Measurements from ENCODE around the gene S1PR3. TPM values are rescaled to one million over a fixed set of nuclear protein-coding genes. Genes with fewer than 3 reads are reported as not detected.

The S1PR3 gene
- total RNA-seq, 2 experiments from 2014 or later, result 0.47 TPM; not detected in 1

- CTCF ChIA-PET (ENCODE audit: unreplicated experiment), result no interaction called here
- POLR2A ChIA-PET, result interaction anchor here (0.6 kb wide), 1 partner anchor 313 kb away, joined by 3 read pairs; no protein-coding TSS in a partner anchor
- Histone ChIP-seq H3K9me3 (ENCODE audit: low read length) (no peaks in the 10 kb centered on the region), H3K4me3 (ENCODE audit: low read depth, low read length, poor library complexity, severe bottlenecking) (no peak overlapping the region), H3K4me1 (ENCODE audit: insufficient read depth, low read length, poor library complexity, severe bottlenecking) (no peaks in the 10 kb centered on the region), H3K79me2 (ENCODE audit: insufficient read depth, low read depth, low read length) (no peaks in the 10 kb centered on the region), H3K9me2 (ENCODE audit: insufficient read depth, low read length) (no peaks in the 10 kb centered on the region), H3K27ac (ENCODE audit: low read depth, low read length, poor library complexity, severe bottlenecking) (no peak overlapping the region), H2AFZ (ENCODE audit: low read length) (no peak overlapping the region), H3K4me2 (ENCODE audit: low read length) (no peak overlapping the region), H4K20me1 (ENCODE audit: insufficient read depth, low read length) (no peaks in the 10 kb centered on the region), H3K36me3 (ENCODE audit: insufficient read depth, low read length) (no peaks in the 10 kb centered on the region)
- no TSS peak for BruUV-seq (replicated peaks)
- intact Hi-C loops (cut with micrococcal nuclease; ENCODE audit: unreplicated experiment), result no loop called here
- TF ChIP-seq CTCF (conservative IDR thresholded peaks at IDR 0.05; ENCODE audit: low read length) (no peak), EZH2phosphoT487 (IDR thresholded peaks at IDR 0.05; ENCODE audit: borderline replicate concordance, low read depth, low read length) (no peak)
- DNase-seq (ENCODE audit: low spot score), result no peak
These were observed 57.3 kb downstream of the S1PR3 start for GRCh38 chr9:89048616-89049015.

DNA sequence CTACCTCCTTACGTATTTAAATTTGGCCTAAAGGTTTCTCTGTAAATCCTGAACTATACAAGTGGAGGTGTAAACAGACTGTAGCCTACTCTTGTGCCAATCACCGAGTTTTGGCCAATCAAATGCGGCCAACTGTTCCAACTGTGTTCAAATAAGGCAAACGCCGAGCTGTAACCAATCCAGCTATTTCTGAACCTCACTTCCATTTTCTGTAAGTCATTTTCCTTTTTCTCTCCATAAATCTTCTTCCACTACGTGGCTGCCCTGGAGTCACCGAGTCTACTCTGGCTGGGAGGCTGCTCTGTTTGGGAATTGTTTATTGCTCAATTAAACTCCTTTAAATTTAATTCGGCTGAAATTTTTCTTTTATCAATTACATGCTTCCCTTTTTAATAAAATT lies 58.4 kb downstream of the S1PR3 start:
- DNase-seq (ENCODE audit: low spot score), result no peak
- Histone ChIP-seq H3K9me3 (ENCODE audit: low read length) (no peaks in the 10 kb centered on the region), H3K4me1 (ENCODE audit: insufficient read depth, low read length, poor library complexity, severe bottlenecking) (no peaks in the 10 kb centered on the region), H3K4me3 (ENCODE audit: low read depth, low read length, poor library complexity, severe bottlenecking) (no peak overlapping the region), H3K9me2 (ENCODE audit: insufficient read depth, low read length) (no peaks in the 10 kb centered on the region), H3K36me3 (ENCODE audit: insufficient read depth, low read length) (no peaks in the 10 kb centered on the region), H2AFZ (ENCODE audit: low read length) (no peak overlapping the region), H3K4me2 (ENCODE audit: low read length) (no peak overlapping the region), H4K20me1 (ENCODE audit: insufficient read depth, low read length) (no peaks in the 10 kb centered on the region), H3K79me2 (ENCODE audit: insufficient read depth, low read depth, low read length) (no peaks in the 10 kb centered on the region), H3K27ac (ENCODE audit: low read depth, low read length, poor library complexity, severe bottlenecking) (no peak overlapping the region)
- no peak for TF ChIP-seq CTCF (conservative IDR thresholded peaks at IDR 0.05; ENCODE audit: low read length)
- TF ChIP-seq EZH2phosphoT487 (IDR thresholded peaks at IDR 0.05; ENCODE audit: borderline replicate concordance, low read depth, low read length), result no peak
- ChIA-PET POLR2A (interaction anchor here (0.6 kb wide), 1 partner anchor 119 kb away, joined by 4 read pairs; no protein-coding TSS in a partner anchor), CTCF (ENCODE audit: unreplicated experiment) (no interaction called here)
- BruUV-seq (replicated peaks), result no TSS peak
- intact Hi-C loops (cut with micrococcal nuclease; ENCODE audit: unreplicated experiment), result no loop called here

DNA sequence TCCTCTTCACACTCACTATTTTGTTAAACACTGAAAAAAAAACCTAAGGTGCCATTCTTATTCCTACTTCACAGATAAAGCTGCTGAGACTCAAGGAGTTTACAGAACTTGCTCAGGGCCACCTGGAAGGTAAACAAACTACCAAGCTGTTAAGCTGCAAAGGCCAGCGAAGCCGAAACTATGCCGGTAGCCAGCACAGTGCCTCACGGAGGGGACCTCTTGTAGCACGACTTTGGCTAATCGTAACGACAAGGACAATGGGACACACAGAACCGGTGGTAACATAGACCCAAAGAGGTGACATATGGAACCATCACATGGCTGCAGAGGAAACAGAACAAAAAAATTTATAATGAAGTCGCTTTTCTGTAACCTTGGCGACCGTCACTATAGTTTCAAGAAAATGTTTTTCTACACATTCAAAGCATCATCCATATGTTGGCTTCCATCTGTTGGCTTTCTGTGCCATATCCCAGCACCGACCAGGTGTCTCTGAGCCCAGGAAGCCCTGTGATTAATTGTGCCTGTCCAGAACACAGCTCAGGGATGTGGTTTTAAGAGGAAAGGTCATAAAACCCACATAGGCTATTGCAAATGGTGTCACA lies 60.3 kb downstream of the S1PR3 start:
- CTCF ChIA-PET (ENCODE audit: unreplicated experiment), result interaction anchor here (0.5 kb wide), 1 partner anchor 13 kb away, joined by 3 read pairs; no protein-coding TSS in a partner anchor
- no peak for DNase-seq (ENCODE audit: low spot score)

More for the DNA sequence above, 60.3 kb downstream of the S1PR3 start:
- POLR2A ChIA-PET, result no interaction called here
- Histone ChIP-seq H3K36me3 (ENCODE audit: insufficient read depth, low read length) (no peaks in the 10 kb centered on the region), H4K20me1 (ENCODE audit: insufficient read depth, low read length) (no peaks in the 10 kb centered on the region), H3K4me1 (ENCODE audit: insufficient read depth, low read length, poor library complexity, severe bottlenecking) (no peaks in the 10 kb centered on the region), H3K27ac (ENCODE audit: low read depth, low read length, poor library complexity, severe bottlenecking) (no peak overlapping the region), H3K9me3 (ENCODE audit: low read length) (no peaks in the 10 kb centered on the region), H3K9me2 (ENCODE audit: insufficient read depth, low read length) (no peaks in the 10 kb centered on the region), H3K79me2 (ENCODE audit: insufficient read depth, low read depth, low read length) (no peaks in the 10 kb centered on the region), H3K4me2 (ENCODE audit: low read length) (no peak overlapping the region), H3K4me3 (ENCODE audit: low read depth, low read length, poor library complexity, severe bottlenecking) (no peak overlapping the region), H2AFZ (ENCODE audit: low read length) (no peak overlapping the region)
- BruUV-seq (replicated peaks), result no TSS peak
- intact Hi-C loops (cut with micrococcal nuclease; ENCODE audit: unreplicated experiment), result no loop called here
- TF ChIP-seq EZH2phosphoT487 (IDR thresholded peaks at IDR 0.05; ENCODE audit: borderline replicate concordance, low read depth, low read length) (no peak), CTCF (conservative IDR thresholded peaks at IDR 0.05; ENCODE audit: low read length) (no peak)

All from OCI-LY7 (cell line).